Mononuclear cell (primary cell): ENCODE results near the gene RASSF5. TPM values are rescaled to one million over a fixed set of nuclear protein-coding genes. Genes with fewer than 3 reads are reported as not detected.

Experiments used
- H3K27me3 ChIP-seq: 2 replicates; pipeline ENCODE4 v1.6.0; 2011; ENCODE audit warnings: low read length, control low read depth; ENCODE audit not compliant: insufficient read depth
- H3K4me1 ChIP-seq: 2 replicates; pipeline ENCODE4 v1.5.1; 2011; ENCODE audit warnings: mild to moderate bottlenecking, low read length, control low read depth; ENCODE audit not compliant: insufficient read depth
- H3K4me3 ChIP-seq: 2 replicates; pipeline ENCODE4 v1.5.1; 2011; ENCODE audit warnings: mild to moderate bottlenecking, low read length, moderate library complexity
- H3K9me3 ChIP-seq: 2 replicates; pipeline ENCODE4 v1.5.1; 2011; ENCODE audit warnings: low read depth, mild to moderate bottlenecking, control low read depth, low read length
- total RNA-seq: library from RNA; depleted of rRNA; stranded (reverse); fragments of >200 nt; gene quantifications from one replicate; pipeline ENCODE4 v1.2.3, GENCODE V29; 2012

Gene RASSF5, protein sequence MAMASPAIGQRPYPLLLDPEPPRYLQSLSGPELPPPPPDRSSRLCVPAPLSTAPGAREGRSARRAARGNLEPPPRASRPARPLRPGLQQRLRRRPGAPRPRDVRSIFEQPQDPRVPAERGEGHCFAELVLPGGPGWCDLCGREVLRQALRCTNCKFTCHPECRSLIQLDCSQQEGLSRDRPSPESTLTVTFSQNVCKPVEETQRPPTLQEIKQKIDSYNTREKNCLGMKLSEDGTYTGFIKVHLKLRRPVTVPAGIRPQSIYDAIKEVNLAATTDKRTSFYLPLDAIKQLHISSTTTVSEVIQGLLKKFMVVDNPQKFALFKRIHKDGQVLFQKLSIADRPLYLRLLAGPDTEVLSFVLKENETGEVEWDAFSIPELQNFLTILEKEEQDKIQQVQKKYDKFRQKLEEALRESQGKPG
- total RNA-seq: 209 TPM

DNA sequence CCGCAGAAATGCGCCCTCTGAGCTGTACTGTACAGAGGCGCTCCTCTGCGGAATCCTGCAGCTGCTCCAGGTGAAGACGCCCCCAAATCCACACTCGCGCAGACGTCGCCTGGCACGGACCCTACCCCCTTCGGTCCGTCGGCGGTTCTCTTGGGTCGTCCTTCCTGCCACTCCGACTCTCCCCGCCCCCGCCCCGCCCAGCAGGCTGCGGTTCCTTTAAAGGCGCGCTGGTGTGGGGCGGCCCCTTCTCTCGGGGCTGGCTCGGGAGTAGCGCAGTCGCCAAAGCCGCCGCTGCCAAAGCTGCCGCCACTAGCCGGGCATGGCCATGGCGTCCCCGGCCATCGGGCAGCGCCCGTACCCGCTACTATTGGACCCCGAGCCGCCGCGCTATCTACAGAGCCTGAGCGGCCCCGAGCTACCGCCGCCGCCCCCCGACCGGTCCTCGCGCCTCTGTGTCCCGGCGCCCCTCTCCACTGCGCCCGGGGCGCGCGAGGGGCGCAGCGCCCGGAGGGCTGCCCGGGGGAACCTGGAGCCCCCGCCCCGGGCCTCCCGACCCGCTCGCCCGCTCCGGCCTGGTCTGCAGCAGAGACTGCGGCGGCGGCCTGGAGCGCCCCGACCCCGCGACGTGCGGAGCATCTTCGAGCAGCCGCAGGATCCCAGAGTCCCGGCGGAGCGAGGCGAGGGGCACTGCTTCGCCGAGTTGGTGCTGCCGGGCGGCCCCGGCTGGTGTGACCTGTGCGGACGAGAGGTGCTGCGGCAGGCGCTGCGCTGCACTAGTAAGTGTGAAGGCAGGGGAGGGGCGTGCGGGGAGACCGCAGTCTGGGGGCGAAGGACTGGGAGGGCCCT is at the start of gene RASSF5:
Gene RASSF5, plus strand, starts transcription at position 248 of the 846 bp plus-strand sequence. Its CDS starts 72 bp downstream, at position 320.
- Histone ChIP-seq H3K27me3 (peaks cover 41% of the 10 kb centered on the region), H3K4me3 (peak within 1 kb of the TSS; percentile 46), H3K9me3 (no peaks in the 10 kb centered on the region), H3K4me1 (peaks cover 52% of the 10 kb centered on the region)

DNA sequence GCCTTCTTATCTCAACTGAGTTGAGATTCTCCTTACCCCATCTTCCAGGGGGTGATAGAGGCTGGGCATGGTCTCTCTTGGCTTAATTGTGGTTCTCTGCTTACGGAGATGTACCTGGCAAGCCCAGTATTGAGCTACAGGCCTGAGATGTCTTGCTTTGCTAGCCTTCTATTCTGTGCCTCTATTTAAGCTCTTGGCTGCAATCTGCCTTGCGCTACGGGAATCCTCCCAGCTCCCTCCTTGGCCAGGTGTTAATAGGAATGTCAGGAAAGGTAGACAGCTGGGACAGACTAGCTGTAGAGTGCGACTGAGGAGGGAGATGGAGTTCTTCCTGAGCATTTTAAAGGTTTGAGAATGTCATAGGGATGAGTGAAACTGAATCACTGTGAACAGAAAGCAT is 47.6 kb upstream of the RASSF5 start:
- Histone ChIP-seq H3K9me3 (no peaks in the 10 kb centered on the region), H3K27me3 (no peaks in the 10 kb centered on the region), H3K4me1 (peaks cover 28% of the 10 kb centered on the region), H3K4me3 (no peak overlapping the region)

DNA sequence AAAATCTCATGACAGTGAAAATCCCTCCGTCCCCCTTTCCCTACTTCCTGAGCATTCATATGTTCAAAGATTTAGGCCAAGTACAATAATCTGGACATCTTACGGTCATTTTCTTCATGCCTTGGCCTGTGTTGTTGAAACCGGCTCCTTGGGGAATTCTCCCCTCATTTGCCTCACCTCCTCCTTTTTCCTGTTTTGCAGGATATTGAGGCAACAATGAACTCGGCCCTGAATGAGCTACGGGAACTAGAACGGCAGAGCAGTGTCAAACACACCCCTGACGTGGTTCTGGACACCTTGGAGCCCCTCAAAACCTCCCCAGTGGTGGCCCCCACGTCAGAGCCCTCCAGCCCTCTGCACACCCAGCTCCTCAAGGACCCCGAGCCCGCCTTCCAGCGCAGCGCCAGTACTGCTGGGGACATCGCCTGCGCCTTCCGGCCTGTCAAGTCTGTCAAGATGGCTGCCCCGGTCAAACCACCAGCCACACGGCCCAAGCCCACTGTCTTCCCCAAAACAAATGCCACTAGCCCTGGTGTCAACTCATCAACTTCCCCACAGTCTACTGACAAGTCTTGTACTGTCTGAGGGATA is 46.4 kb upstream of the RASSF5 start:
- Histone ChIP-seq H3K27me3 (no peaks in the 10 kb centered on the region), H3K4me3 (no peak overlapping the region), H3K9me3 (no peaks in the 10 kb centered on the region), H3K4me1 (peaks cover 38% of the 10 kb centered on the region)

DNA sequence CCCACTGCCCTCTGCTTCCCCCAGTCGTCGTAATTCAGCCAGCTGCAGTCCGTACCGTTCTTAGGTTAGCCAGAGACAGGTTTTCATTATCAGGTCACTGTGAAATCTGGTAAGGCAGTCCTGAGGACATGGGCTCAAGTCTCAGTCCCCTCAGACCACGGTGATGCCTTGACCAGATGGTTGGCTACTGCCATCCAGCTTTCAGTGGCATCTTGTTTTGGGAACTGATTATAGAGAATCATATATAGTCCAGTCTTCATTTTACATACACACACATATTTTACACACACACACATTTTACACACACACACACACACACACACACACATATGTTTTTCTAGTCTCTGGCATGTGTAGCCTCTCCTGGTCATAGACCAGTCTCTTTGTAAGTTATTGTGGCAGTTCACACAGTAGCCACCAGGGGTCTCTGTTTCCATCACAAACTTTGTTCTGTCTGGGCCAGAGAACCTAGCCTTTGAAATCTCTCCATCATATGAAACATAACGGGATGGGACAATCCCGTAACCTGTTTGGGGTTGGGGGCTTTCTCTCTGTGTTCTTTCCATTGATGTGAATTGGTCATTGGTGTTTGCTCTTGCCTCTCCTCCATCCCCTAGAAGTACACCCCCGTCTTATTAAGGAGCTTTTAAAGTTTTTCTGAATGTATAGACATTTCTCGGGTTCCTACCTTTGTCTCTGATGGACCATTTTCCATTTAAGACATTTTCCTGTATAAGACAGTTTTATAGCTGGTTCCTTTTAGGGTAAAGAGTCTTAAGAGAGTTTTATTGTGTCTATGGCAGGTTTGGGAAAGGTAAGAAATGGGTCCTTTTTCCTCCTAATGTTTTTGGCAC is 45.5 kb upstream of the RASSF5 start:
- H3K27me3 ChIP-seq: no peaks in the 10 kb centered on the region
- no peak overlapping the region for H3K4me3 ChIP-seq
- H3K4me1 ChIP-seq: peaks cover 44% of the 10 kb centered on the region

DNA sequence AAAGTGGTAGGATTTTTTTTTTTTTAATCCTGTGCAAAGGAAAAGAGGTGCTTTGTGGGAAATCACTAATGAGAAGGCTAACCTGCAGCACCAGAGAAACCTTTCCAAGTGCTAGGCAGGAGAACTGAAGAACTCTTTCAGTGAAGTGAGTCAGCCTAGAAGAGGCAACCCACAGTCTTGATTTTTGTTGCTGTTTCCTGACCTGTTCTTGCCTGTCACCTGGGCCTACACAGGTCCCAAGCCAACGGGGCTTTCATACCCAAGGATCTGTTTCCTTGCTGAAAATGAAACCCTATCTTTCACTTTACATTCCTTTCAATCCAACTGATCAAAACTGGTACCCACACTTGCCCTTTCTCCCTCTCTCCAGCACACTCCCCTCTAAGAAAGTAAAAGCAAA is 44.2 kb upstream of the RASSF5 start:
- Histone ChIP-seq H3K4me1 (peaks cover 45% of the 10 kb centered on the region), H3K4me3 (no peak overlapping the region), H3K27me3 (no peaks in the 10 kb centered on the region)

More for the DNA sequence above, 45.5 kb upstream of the RASSF5 start:
- no peaks in the 10 kb centered on the region for H3K9me3 ChIP-seq

DNA sequence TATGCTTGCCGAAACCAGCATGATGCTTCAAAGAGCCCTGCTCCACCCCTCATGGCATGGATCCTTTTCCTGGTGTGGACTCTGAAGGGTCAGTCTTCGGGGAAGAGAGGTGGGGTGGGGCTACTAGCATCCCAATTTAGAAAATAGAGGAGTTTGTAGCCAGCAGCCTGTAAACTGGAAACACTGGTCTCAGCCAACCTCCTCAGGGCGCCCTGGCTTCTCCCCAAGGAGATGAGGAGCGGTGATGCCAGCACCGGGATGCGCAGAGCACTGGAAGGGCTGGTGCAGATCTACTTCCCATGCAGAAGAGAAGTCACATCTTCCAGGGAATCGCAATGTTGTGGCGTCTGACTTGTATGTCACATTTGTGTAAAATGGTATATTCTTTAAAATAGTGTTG is 43.4 kb upstream of the RASSF5 start:
- H3K27me3 ChIP-seq: no peaks in the 10 kb centered on the region
- no peak overlapping the region for H3K4me3 ChIP-seq
- peaks cover 53% of the 10 kb centered on the region for H3K4me1 ChIP-seq
- H3K9me3 ChIP-seq: no peaks in the 10 kb centered on the region

More for the DNA sequence above, 44.2 kb upstream of the RASSF5 start:
- H3K9me3 ChIP-seq: no peaks in the 10 kb centered on the region

DNA sequence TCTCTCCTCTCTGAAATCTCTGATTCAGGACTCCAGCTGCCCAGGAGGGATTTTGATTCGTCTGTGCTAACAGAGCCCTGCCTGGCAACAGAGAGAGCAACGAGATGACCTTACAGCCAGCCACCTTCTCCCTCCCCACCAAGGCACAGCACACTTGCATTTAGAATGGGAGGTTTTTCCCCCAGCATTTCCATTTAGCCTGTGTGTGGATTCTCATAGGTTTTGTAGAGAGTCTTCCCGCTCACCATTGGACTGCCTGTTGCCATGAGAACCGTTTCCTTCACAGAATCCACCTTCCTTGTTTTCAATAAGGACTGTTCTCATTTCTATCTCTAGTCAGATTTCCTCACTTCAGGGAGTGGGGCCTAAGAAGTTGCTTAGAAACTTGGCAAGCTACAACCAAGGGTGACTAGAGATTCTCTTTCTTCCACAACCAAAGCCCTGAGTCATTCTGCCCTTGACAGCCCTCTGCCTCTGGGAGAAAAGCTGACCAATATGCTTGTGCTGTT is 42.8 kb upstream of the RASSF5 start:
- H3K27me3 ChIP-seq: no peaks in the 10 kb centered on the region
- H3K4me3 ChIP-seq: no peak overlapping the region
- H3K9me3 ChIP-seq: no peaks in the 10 kb centered on the region
- peaks cover 59% of the 10 kb centered on the region for H3K4me1 ChIP-seq

DNA sequence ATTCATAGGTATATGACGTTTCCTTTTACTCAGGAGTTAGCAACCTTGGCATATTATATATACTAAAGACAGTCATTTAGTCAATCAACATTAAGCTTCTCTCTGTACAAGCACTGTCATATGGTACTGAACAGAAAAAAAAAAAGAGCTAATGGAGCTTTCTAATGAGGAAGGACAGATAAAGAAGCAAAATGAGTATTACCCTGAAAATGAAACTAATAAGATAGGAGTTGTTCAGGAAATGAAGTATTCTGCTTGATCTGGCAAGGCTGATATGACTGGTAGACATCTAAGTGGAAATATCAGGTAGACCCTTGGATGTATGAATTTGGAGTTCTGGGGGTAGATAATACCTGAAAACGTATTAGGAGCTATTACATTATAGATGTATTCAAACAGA is 41.4 kb upstream of the RASSF5 start:
- Histone ChIP-seq H3K4me1 (peaks cover 66% of the 10 kb centered on the region), H3K27me3 (no peaks in the 10 kb centered on the region), H3K4me3 (no peak overlapping the region), H3K9me3 (no peaks in the 10 kb centered on the region)

DNA sequence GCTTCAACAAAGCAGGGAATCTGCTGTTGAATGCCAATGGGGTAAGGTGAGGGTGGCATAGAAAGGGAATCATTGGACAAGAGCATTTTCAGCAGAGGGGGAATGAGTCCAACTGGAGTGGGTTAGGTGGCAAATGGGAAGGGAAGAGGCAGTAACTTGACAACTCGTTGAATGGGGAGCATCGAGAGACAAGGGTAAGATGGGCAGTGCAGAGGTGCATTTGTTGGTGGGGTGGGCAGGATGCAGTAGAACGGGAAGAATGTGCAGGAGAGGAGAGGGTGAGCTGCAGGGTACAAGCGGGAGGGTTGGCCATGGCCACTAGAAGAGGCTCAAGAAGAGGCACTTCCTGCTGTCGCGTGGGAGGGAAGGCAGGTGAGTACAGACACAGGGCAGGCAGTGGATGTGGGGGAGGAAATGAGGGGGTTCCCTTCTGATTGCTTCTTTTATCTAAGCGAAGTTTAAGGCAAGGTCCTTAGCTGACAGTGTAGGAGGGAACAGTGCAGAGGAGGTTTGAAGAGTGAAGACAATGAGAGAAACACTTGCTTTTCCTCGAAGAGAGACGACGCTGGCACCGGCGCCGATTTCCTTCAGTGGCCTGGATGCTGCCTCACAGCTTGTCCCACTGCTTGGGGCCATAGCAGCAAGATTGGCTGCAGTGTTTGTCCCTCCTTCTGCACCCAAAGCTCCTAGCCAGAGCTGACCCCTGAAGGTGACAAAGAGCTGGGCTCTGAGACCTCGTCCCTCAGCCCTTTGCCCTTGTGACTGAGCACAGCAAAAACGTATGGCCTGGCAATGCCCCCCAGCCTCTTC is 40.3 kb upstream of the RASSF5 start:
- Histone ChIP-seq H3K4me1 (peaks cover 77% of the 10 kb centered on the region), H3K9me3 (no peaks in the 10 kb centered on the region), H3K27me3 (no peaks in the 10 kb centered on the region), H3K4me3 (no peak overlapping the region)

DNA sequence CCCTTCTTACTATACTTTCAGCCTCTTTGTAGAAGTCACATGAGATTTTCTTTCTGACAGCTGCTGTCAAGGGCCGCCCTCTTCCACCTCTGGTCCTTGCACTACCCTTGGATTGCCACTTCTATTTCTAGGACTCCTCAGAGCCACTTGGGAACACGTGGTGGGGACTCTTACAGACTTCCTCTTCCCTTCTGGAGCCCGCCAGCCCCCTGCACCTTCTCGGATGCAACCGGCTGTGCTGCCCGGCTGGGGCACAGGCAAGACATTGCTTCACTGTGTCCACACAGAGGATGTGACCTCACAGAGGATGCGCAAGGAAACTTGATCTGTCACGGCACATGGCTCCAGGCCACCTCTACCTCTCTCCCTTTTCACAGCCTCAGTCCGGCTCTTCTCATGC is 39.4 kb upstream of the RASSF5 start:
- H3K4me1 ChIP-seq: peaks cover 86% of the 10 kb centered on the region
- H3K4me3 ChIP-seq: no peak overlapping the region
- H3K9me3 ChIP-seq: no peaks in the 10 kb centered on the region
- no peaks in the 10 kb centered on the region for H3K27me3 ChIP-seq

DNA sequence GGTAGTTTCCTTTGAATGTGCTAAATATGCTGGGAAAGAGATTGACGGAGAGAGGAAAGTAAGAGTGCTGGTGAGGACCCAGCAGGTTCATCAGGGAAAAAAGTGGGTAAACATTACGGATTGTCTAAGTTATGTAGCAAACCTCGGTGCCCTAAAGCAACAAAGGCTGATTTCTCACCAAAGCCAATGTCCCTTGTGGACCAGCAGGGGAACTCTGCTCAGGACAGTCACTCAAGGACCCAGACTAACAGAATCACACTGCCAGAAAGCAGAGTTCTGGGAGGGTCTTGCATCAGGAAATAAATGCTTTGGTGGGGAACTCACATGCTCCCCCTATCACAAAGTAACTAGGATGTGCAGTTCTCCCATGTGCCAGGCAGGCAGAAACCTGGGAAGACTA is 38.8 kb upstream of the RASSF5 start:
- Histone ChIP-seq H3K4me1 (peaks cover 89% of the 10 kb centered on the region), H3K27me3 (no peaks in the 10 kb centered on the region), H3K4me3 (no peak overlapping the region), H3K9me3 (no peaks in the 10 kb centered on the region)

DNA sequence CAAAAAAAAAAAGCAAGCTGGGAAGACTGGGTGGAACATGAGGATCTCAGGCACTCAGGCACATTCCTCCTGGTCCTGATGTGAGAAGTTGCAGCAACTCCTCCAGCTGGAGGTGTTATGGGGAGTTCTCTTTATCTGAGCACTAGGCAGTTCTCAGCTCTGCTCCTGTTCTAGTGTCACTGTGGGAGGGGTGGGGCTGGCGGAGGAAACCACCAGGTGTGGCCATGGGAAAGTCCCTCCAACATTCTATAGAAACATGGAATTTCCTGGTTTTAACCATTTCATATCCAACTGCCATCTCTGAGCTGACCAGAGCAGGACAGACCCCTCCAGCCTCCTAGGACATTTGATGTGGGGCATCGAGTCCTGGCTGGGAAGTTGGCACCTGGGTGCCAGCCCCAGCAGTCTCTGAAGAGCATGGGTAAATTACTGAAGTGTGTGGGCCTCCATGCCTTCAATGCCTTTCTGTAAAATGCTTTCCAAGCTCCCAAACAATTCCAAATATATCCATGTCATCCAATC is 37.9 kb upstream of the RASSF5 start:
- Histone ChIP-seq H3K4me3 (no peak overlapping the region), H3K27me3 (no peaks in the 10 kb centered on the region), H3K4me1 (peaks cover 80% of the 10 kb centered on the region), H3K9me3 (no peaks in the 10 kb centered on the region)

DNA sequence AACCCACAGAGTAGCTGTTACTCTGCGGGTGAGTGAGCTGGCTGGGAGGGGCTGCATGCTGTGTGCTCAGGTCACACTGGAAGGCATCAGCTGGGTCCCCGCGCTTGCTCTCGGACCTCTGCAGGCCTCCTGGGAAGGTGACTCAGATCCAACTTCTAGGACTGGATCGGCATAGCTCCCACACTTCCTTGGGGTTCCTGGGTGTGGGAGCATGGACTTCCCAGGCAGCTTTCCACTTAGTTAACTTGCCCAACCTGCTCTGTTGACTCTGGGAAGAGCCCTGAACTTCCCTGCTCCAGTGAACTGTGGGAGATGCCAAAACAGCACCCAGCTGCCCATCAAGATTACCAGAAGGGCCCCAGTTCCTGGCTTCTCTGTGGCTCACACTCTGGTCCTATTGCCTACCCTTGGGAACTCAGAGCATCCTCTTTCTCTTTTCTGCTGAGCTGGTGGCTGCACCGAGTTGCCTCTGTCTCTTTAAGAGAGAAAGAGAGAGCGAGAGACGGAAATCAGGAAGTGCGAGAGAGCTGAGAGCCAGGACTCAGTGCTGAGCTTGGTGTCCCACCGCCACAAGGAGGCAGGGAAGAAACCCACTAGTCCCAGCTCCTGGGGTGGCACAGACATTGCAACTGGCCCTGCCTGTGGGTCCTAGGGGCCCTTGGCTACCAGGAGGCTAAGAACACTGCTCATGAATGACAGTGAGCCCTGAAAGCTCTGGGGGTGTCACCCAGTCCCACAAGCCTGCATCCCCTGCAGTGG is 37.2 kb upstream of the RASSF5 start, which contains the start of gene IKBKE:
Gene IKBKE, plus strand, starts transcription at position 544 of the 759 bp plus-strand sequence. CDS start 2,752 bp downstream, outside the sequence.
- H3K4me1 ChIP-seq: peaks cover 74% of the 10 kb centered on the region
- peak within 1 kb of the TSS; percentile 62 for H3K4me3 ChIP-seq
- no peaks in the 10 kb centered on the region for H3K9me3 ChIP-seq
- no peaks in the 10 kb centered on the region for H3K27me3 ChIP-seq
